K562 (cell line): Measurements from ENCODE around the gene GRIK1. TPM values are rescaled to one million over a fixed set of nuclear protein-coding genes. Genes with fewer than 3 reads are reported as not detected.

Experiments
- ATAC-seq: fragments of 200-7000 bp; cut with Tn5 transposase; 3 replicates; pipeline ENCODE4 v1.9.1; 2020; ENCODE audit warnings: moderate library complexity
- BruUV-seq: library from RNA; stranded (reverse); fragments of 400-500 nt; replicated peaks from 2 replicates; lab custom pipeline; 2021; lab: Mats Ljungman, UMichigan
- CTCF ChIA-PET: fragments of 300-600 bp; formaldehyde crosslinking; extraction: SDS; loops from one replicate; lab custom pipeline; 2021; ENCODE audit warnings: low intra/inter-chr PET ratio; lab: Yijun Ruan, JAX
- POLR2A ChIA-PET: fragments of 300-600, 350-650 bp; sonication (Branson Sonifier 250); formaldehyde crosslinking; extraction: SDS; loops from one replicate; lab custom pipeline; 2021; ENCODE audit warnings: antibody characterized with exemption, inconsistent platforms; lab: Yijun Ruan, JAX
- DNase-seq, 4 experiments: peaks; one replicate each; pipeline versions ENCODE4 v3.0.0 to v3.0.0-alpha.2; 2011 to 2018; ENCODE audit warnings: low spot score in 3 of 4, mixed read lengths in 3 of 4; ENCODE audit errors: extremely low read depth in 1 of 4
- FAIRE-seq: peaks from 2 replicates; lab custom pipeline; 2011; peaks lifted over from hg19 to GRCh38; lab: Jason Lieb, UNC
- H2AFZ ChIP-seq: 2 replicates; pipeline ENCODE4 v1.6.0; 2011; ENCODE audit warnings: low read depth, low read length, control low read depth, inconsistent platforms
- H3K27ac ChIP-seq: fragments of 200-600 bp; 3 replicates; pipeline ENCODE4 v1.8.0; 2011; ENCODE audit warnings: low read depth, mild to moderate bottlenecking, control low read depth, inconsistent platforms, low read length, moderate library complexity, mixed read lengths; ENCODE audit errors: extremely low read depth
- H3K27me3 ChIP-seq, 2 experiments: fragments of 300-600 bp in 1 of 2; 2 replicates in 1 of 2; 3 replicates in 1 of 2; pipeline versions ENCODE4 v1.6.0 to v1.8.0; 2011; ENCODE audit warnings: inconsistent platforms in 2 of 2, low read length in 2 of 2, mild to moderate bottlenecking in 1 of 2, mixed read lengths in 1 of 2, moderate library complexity in 1 of 2; ENCODE audit not compliant: control insufficient read depth in 2 of 2, insufficient read depth in 2 of 2
- H3K36me3 ChIP-seq: fragments of 300-600 bp; 3 replicates; pipeline ENCODE4 v1.8.0; 2011; ENCODE audit warnings: mild to moderate bottlenecking, low read length, inconsistent platforms; ENCODE audit not compliant: control insufficient read depth, insufficient read depth
- H3K4me1 ChIP-seq, 2 experiments: fragments of 200-600 bp in 1 of 2; replicated peaks in 1 of 2; 2 replicates in 1 of 2; 3 replicates in 1 of 2; pipeline versions ENCODE4 v1.5.1 to v1.8.0; 2011; ENCODE audit warnings: inconsistent platforms in 2 of 2, low read length in 2 of 2, mild to moderate bottlenecking in 1 of 2, mixed read lengths in 1 of 2, moderate library complexity in 1 of 2; ENCODE audit not compliant: control insufficient read depth in 2 of 2, insufficient read depth in 2 of 2
- H3K4me2 ChIP-seq: 2 replicates; pipeline ENCODE4 v1.6.1; 2011; ENCODE audit warnings: low read length, control low read depth, inconsistent platforms, mixed read lengths; ENCODE audit not compliant: insufficient read depth
- H3K4me3 ChIP-seq: fragments of 200-600 bp; sonication (generic), shearing (Covaris generic); 2 replicates; pipeline ENCODE4 v1.5.1; 2016; ENCODE audit warnings: control low read depth, inconsistent platforms
- H3K79me2 ChIP-seq: fragments of 200-600 bp; 3 replicates; pipeline ENCODE4 v1.8.0; 2011; ENCODE audit warnings: low read length, inconsistent platforms; ENCODE audit not compliant: control insufficient read depth, insufficient read depth
- H3K9ac ChIP-seq, 2 experiments: 2 replicates each; pipeline versions ENCODE4 v1.6.0 to v1.6.1; 2011; ENCODE audit warnings: low read depth in 2 of 2, low read length in 2 of 2, control low read depth in 1 of 2, inconsistent platforms in 1 of 2, mild to moderate bottlenecking in 1 of 2, mixed read lengths in 1 of 2; ENCODE audit not compliant: insufficient read depth in 1 of 2
- H3K9me1 ChIP-seq: one replicate; pipeline ENCODE4 v1.6.0; 2011; ENCODE audit warnings: inconsistent platforms, mild to moderate bottlenecking, low read length, moderate library complexity; ENCODE audit not compliant: control insufficient read depth, insufficient read depth
- H3K9me3 ChIP-seq: replicated peaks from 2 replicates; pipeline ENCODE4 v1.5.1; 2011; ENCODE audit warnings: low read depth, low read length, inconsistent platforms; ENCODE audit not compliant: control insufficient read depth, insufficient read depth
- H4K20me1 ChIP-seq: replicated peaks from 2 replicates; pipeline ENCODE4 v1.6.1; 2011; ENCODE audit warnings: low read length, inconsistent platforms, mixed read lengths; ENCODE audit not compliant: control insufficient read depth, insufficient read depth
- BCL6 ChIP-seq: fragments of 250-450 bp; sonication (Bioruptor Pico); IDR thresholded peaks from 2 replicates; pipeline ENCODE4 v1.4.0; 2020
- C11orf30 ChIP-seq: fragments of 450-650 bp; IDR thresholded peaks from 2 replicates; pipeline ENCODE4 v1.6.1; 2016; ENCODE audit warnings: low read depth, mild to moderate bottlenecking
- COPS2 ChIP-seq: fragments of 450-650 bp; conservative IDR thresholded peaks from 2 replicates; pipeline ENCODE4 v1.6.1; 2016; ENCODE audit warnings: mild to moderate bottlenecking, moderate library complexity
- ELF4 ChIP-seq: fragments of 450-650 bp; formaldehyde crosslinking; IDR thresholded peaks from 2 replicates; pipeline ENCODE4 v1.4.0; 2022; ENCODE audit warnings: missing genetic modification characterization
- FOXK2 ChIP-seq, 2 experiments: fragments of 450-650 bp; IDR thresholded peaks in 1 of 2; conservative IDR thresholded peaks in 1 of 2; 2 replicates each; pipeline ENCODE4 v1.6.1; 2016; ENCODE audit warnings: low read depth in 2 of 2, mild to moderate bottlenecking in 1 of 2
- GABPB2 ChIP-seq: fragments of 250-450 bp; sonication (Bioruptor Pico); conservative IDR thresholded peaks from 2 replicates; pipeline ENCODE4 v1.5.1; 2021; ENCODE audit warnings: mild to moderate bottlenecking
- GTF2E2 ChIP-seq: fragments of 200-800 bp; sonication (Bioruptor generic); IDR thresholded peaks from 2 replicates; pipeline ENCODE4 v1.6.1; 2016; ENCODE audit warnings: missing genetic modification characterization, missing compliant biosample characterization
- GTF2F1 ChIP-seq: IDR thresholded peaks from 2 replicates; pipeline ENCODE4 v1.6.1; 2011; ENCODE audit warnings: low read depth, low read length, improper control_type of control experiment
- HDAC2 ChIP-seq: fragments of 450-650 bp; IDR thresholded peaks from 2 replicates; pipeline ENCODE4 v1.6.1; 2016; ENCODE audit warnings: mild to moderate bottlenecking
- HNRNPUL1 ChIP-seq: fragments of 200-400 bp; formaldehyde crosslinking; IDR thresholded peaks from 2 replicates; pipeline ENCODE4 v1.6.1; 2017; ENCODE audit warnings: low read length
- KLF10 ChIP-seq: fragments of 250-450 bp; sonication (Bioruptor Pico); IDR thresholded peaks from 2 replicates; pipeline ENCODE4 v1.6.1; 2021; ENCODE audit warnings: matching md5 sums
- MAFF ChIP-seq: IDR thresholded peaks from 2 replicates; pipeline ENCODE4 v1.6.1; 2012; ENCODE audit warnings: low read length, improper control_type of control experiment
- MAFG ChIP-seq: fragments of 450-650 bp; conservative IDR thresholded peaks from 2 replicates; pipeline ENCODE4 v1.6.1; 2016; ENCODE audit warnings: missing genetic modification characterization, missing compliant biosample characterization
- NCOA6 ChIP-seq: fragments of 450-650 bp; IDR thresholded peaks from 2 replicates; pipeline ENCODE4 v1.6.1; 2017; ENCODE audit warnings: mild to moderate bottlenecking
- NR2F6 ChIP-seq: fragments of 450-650 bp; formaldehyde crosslinking; IDR thresholded peaks from 2 replicates; pipeline ENCODE4 v1.4.0; 2020; ENCODE audit warnings: mild to moderate bottlenecking
- PCBP2 ChIP-seq: fragments of 200-400 bp; formaldehyde crosslinking; IDR thresholded peaks from 2 replicates; pipeline ENCODE4 v1.6.1; 2018; ENCODE audit warnings: low read length, low read depth, mild to moderate bottlenecking, moderate library complexity; ENCODE audit not compliant: poor library complexity, severe bottlenecking
- POLR3G ChIP-seq: IDR thresholded peaks from 2 replicates; pipeline ENCODE4 v1.6.1; 2011; ENCODE audit not compliant: insufficient read length, insufficient replicate concordance; ENCODE audit errors: extremely low read depth
- SMAD1 ChIP-seq: fragments of 150-350 bp; IDR thresholded peaks from 2 replicates; pipeline ENCODE4 v1.6.1; 2014; ENCODE audit warnings: low read length, low read depth; ENCODE audit not compliant: partially characterized antibody
- SMARCB1 ChIP-seq: IDR thresholded peaks from 2 replicates; pipeline ENCODE4 v1.6.1; 2011; ENCODE audit warnings: improper control_type of control experiment, low read depth; ENCODE audit not compliant: insufficient read length
- SPI1 ChIP-seq: IDR thresholded peaks from 2 replicates; pipeline ENCODE4 v1.6.1; 2011; ENCODE audit warnings: low read depth, low read length, control low read depth, borderline replicate concordance
- ZBTB8A ChIP-seq: fragments of 450-650 bp; IDR thresholded peaks from 2 replicates; pipeline ENCODE4 v1.6.1; 2018; ENCODE audit warnings: mild to moderate bottlenecking, moderate library complexity; ENCODE audit not compliant: partially characterized antibody
- ZFPM2 ChIP-seq: fragments of 250-450 bp; sonication (Bioruptor Pico); IDR thresholded peaks from 2 replicates; pipeline ENCODE4 v1.5.1; 2022; ENCODE audit warnings: mild to moderate bottlenecking
- ZNF316 ChIP-seq: fragments of 450-650 bp; IDR thresholded peaks from 2 replicates; pipeline ENCODE4 v1.6.1; 2016
- ZNF592 ChIP-seq: fragments of 450-650 bp; IDR thresholded peaks from 2 replicates; pipeline ENCODE4 v1.6.1; 2017; ENCODE audit warnings: antibody characterized with exemption, mild to moderate bottlenecking
- in situ Hi-C: fragments of 300-500 bp; cut with MboI; formaldehyde crosslinking; loops from 4 replicates; pipeline ENCODE4 v1.15.0; 2018; ENCODE audit warnings: inconsistent platforms, mixed read lengths
- intact Hi-C: fragments of 100-400 bp; cut with micrococcal nuclease; formaldehyde crosslinking; loops from 2 replicates; pipeline ENCODE4 v1.14.2; 2022
- polyA plus RNA-seq, 8 experiments: library from polyadenylated mRNA; depleted of rRNA in 4 of 8; stranded (reverse) in 5 of 8; unstranded in 3 of 8; fragments of >200 nt; fragmentation: Nextera tagmentation in 2 of 8; fragmentation: Illumina TruSeq in 1 of 8; extraction: Ambion mirVana in 2 of 8; extraction: Trizol in 1 of 8; gene quantifications; 2 replicates each; pipeline versions ENCODE4 v1.2.1 to v1.2.3, GENCODE V29; 2011 to 2014; ENCODE audit warnings: inconsistent platforms in 1 of 8, missing spikeins in 1 of 8
- total RNA-seq, 7 experiments: library from RNA; depleted of rRNA in 6 of 7; stranded (reverse); fragments of >200 nt in 6 of 7; fragmentation: Illumina TruSeq in 2 of 7; extraction: Trizol in 2 of 7; gene quantifications; 2 replicates each; pipeline versions ENCODE4 v1.2.1 to v1.2.3, GENCODE V29; 2011 to 2021; ENCODE audit warnings: low replicate concordance in 1 of 7

GRIK1 gene
- total and polyA plus RNA-seq, 9 of the 15 experiments (the other 6 are each of a cell fraction or from before 2014, with no cell fraction given), result 0.17 to 2.8 (median 0.53) TPM

GRCh38 chr21:29726044-29726443, 213.8 kb downstream of the GRIK1 start:
- no peaks in the 10 kb centered on the region for H4K20me1 ChIP-seq
- H3K9me1 ChIP-seq, result no peaks in the 10 kb centered on the region
- no peak overlapping the region for H3K27ac ChIP-seq
- ATAC-seq (no peak), DNase-seq (no peak), FAIRE-seq (no peak)
- in situ Hi-C loops (no loop called here), intact Hi-C loops (no loop called here)
- no peak overlapping the region for H3K9ac ChIP-seq
- POLR2A ChIA-PET, result no interaction called here
- CTCF ChIA-PET, result no interaction called here
- H3K4me3 ChIP-seq, result no peak overlapping the region
- H3K27me3 ChIP-seq, result no peaks in the 10 kb centered on the region
- peak overlapping the region; percentile 86; the same call in 1 of the 2 replicates for H2AFZ ChIP-seq
- no TSS peak for BruUV-seq
- no peaks in the 10 kb centered on the region for H3K9me3 ChIP-seq
- peaks cover 0 to 5% of the 10 kb centered on the region in 2 experiments; a peak in 2 of 5 replicates for H3K4me1 ChIP-seq
- no peak overlapping the region for H3K4me2 ChIP-seq
- no peaks in the 10 kb centered on the region for H3K36me3 ChIP-seq
- H3K79me2 ChIP-seq, result no peaks in the 10 kb centered on the region
- TF ChIP-seq COPS2 (no peak), KLF10 (no peak), NR2F6 (no peak), PCBP2 (no peak), SMAD1 (no peak), ZBTB8A (no peak), POLR3G (no peak), HDAC2 (no peak), ZFPM2 (CRISPR knock-in tag) (no peak), SPI1 (no peak), ELF4 (CRISPR knock-in tag) (no peak), GTF2F1 (no peak), GABPB2 (CRISPR knock-in tag) (no peak), ZNF592 (no peak), MAFG (tag) (0 out of 2 replicates have a peak, but pooled peaks have one; percentile 16), HNRNPUL1 (no peak), NCOA6 (no peak), BCL6 (CRISPR knock-in tag) (no peak), SMARCB1 (no peak), GTF2E2 (tag) (no peak), FOXK2 (conservative IDR thresholded peaks at IDR 0.05 in 1 of 2, IDR thresholded peaks at IDR 0.05 in 1 of 2; ENCODE audit: low read depth in 2 of 2) (no peak), MAFF (peak; percentile 15; the same call in 1 of the 2 replicates), ZNF316 (peak; percentile 63; the same call in 1 of the 2 replicates), C11orf30 (peak; percentile 51; the same call in 1 of the 2 replicates)
